Body of pancreas (tissue), 4 donors: Measurements from ENCODE around the gene TEAD1. TPM values are rescaled to one million over a fixed set of nuclear protein-coding genes. Genes with fewer than 3 reads are reported as not detected.

Experiments used
- ATAC-seq: fragments of 150-250 bp; one replicate; pipeline ENCODE4 v1.9.1; 2016
- DNase-seq, 4 donors: peaks; one replicate each; pipeline ENCODE4 v3.0.0-alpha.2; 2019
- H3K27ac ChIP-seq, 4 donors: fragments of 200-600 bp; sonication (generic); 1 replicate in 3 of 4; 2 replicates in 1 of 4; pipeline versions ENCODE4 v1.5.1 to v1.6.1; 2016 to 2019; ENCODE audit warnings: mild to moderate bottlenecking in 1 of 4, mixed read lengths in 1 of 4, moderate library complexity in 1 of 4
- H3K27me3 ChIP-seq, 2 donors: fragments of 200-600 bp; sonication (generic); one replicate each; pipeline ENCODE4 v1.6.0; 2016; ENCODE audit warnings: mild to moderate bottlenecking in 1 of 2
- H3K36me3 ChIP-seq, 2 donors: fragments of 200-600 bp; sonication (generic); replicated peaks in 1 of 2; 2 replicates each; pipeline ENCODE4 v1.5.1; 2016; ENCODE audit warnings: low read depth in 2 of 2; ENCODE audit not compliant: insufficient read depth in 1 of 2
- H3K4me1 ChIP-seq: fragments of 200-600 bp; sonication (generic); one replicate; pipeline ENCODE4 v1.6.0; 2016
- H3K4me3 ChIP-seq, 2 donors: fragments of 200-600 bp; sonication (generic); 1 replicate in 1 of 2; 2 replicates in 1 of 2; pipeline ENCODE4 v1.5.1; 2016 to 2019
- H3K9me3 ChIP-seq, 3 donors: fragments of 200-600 bp; sonication (generic); 1 replicate in 2 of 3; 2 replicates in 1 of 3; pipeline ENCODE4 v1.5.1; 2016
- POLR2A ChIP-seq, 3 donors: fragments of 450-650 bp; IDR thresholded peaks; one replicate each; pipeline ENCODE4 v1.6.1; 2016; ENCODE audit warnings: antibody characterized with exemption in 3 of 3, mild to moderate bottlenecking in 2 of 3
- WGBS, 2 donors: methylation state at CpG; one replicate each; pipeline ENCODE4 v1.1.5; 2017; 5-methylcytosine and 5-hydroxymethylcytosine counted together
- intact Hi-C: fragments of 100-400 bp; cut with DNase I; formaldehyde crosslinking; loops from one replicate; pipeline ENCODE4 v1.15.1; 2023
- total RNA-seq, 2 donors: library from RNA; depleted of rRNA; stranded (reverse); fragments of >200 nt; gene quantifications; one replicate each; pipeline ENCODE4 v1.1.0, GENCODE V29; 2016
- TF ChIP-seq, protein P1 (sequence below), 7 experiments: fragments of 450-650 bp in 4 of 7; fragments of 200-600 bp in 3 of 7; sonication (generic) in 3 of 7; IDR thresholded peaks; one replicate each; pipeline ENCODE4 v1.5.1; 2016 to 2019; ENCODE audit warnings: antibody characterized with exemption in 7 of 7

TEAD1 gene
- total RNA-seq, 2 donors from 2014 or later = 36.9 to 55.0 TPM

DNA sequence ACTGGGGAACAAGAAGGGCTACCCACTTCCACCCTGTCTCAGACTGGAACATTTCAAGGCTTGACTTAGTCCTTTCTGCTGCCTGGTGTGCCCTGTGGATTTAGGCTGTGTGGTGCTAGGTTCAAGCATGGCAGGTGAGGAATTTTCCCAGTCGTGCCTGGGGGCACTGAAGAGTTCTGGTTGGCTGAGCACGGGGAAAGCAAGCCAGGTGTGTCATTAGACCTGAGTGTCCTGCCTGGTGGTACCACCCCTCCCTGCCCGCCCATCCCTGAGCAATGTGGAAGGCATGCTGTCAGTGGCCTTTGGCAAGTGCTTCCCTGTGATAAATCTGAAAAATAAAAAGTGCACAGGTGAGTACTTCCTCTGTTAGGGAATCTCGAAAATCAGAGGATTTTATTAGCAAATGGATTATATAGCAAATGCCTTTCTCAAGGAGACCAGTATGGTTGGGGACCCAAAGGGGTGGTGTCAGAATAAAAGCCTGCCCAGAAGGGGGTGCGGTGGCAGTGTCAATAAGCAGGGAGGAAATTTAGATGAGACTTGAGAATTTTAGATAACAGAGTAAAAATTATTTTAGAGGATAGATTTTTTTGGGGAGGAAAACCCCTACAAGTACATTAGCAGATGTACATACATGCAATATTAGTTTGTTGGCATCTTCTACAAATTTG, 22.8 kb downstream of the TEAD1 start:
- TF ChIP-seq, protein P1, sequence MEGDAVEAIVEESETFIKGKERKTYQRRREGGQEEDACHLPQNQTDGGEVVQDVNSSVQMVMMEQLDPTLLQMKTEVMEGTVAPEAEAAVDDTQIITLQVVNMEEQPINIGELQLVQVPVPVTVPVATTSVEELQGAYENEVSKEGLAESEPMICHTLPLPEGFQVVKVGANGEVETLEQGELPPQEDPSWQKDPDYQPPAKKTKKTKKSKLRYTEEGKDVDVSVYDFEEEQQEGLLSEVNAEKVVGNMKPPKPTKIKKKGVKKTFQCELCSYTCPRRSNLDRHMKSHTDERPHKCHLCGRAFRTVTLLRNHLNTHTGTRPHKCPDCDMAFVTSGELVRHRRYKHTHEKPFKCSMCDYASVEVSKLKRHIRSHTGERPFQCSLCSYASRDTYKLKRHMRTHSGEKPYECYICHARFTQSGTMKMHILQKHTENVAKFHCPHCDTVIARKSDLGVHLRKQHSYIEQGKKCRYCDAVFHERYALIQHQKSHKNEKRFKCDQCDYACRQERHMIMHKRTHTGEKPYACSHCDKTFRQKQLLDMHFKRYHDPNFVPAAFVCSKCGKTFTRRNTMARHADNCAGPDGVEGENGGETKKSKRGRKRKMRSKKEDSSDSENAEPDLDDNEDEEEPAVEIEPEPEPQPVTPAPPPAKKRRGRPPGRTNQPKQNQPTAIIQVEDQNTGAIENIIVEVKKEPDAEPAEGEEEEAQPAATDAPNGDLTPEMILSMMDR (IDR thresholded peaks at IDR 0.05) = no peak
- Histone ChIP-seq H3K4me1 (peaks cover 55% of the 10 kb centered on the region), H3K4me3 (no peak overlapping the region), H3K9me3 (no peaks in the 10 kb centered on the region), H3K27ac (peak overlapping the region in 2 of 4 donors; percentile 19 to 26), H3K27me3 (no peaks in the 10 kb centered on the region), H3K36me3 (no peaks in the 10 kb centered on the region)
- intact Hi-C loops = no loop called here
- DNase-seq (no peak), ATAC-seq (no peak)
- WGBS, 2 donors = 63 to 79% methylated on average over 4 to 5 of the region's 5 CpGs

DNA sequence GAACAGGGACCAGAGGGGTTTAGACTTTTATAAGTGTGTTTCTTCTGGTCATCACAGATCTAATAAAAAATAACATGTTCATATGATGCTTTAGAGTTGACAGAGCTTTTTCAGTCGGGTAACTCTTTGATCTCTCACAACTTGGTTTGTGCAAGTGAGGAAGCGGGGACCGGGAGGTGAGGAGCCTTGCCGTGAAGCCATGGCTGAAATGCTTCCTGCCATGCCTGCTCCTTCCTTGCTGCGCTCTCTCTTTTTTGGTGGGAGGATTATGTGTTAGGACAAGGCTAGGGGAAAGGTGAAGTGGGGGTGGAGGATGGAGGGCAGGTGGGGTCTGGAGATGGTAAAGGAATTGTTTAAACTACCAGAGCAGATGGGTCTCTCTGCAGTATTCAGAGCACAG, 23.8 kb downstream of the TEAD1 start:
- H3K4me1 ChIP-seq = peaks cover 45% of the 10 kb centered on the region
- H3K36me3 ChIP-seq = no peaks in the 10 kb centered on the region
- 75 to 83% methylated on average over 5 of the region's 5 CpGs for WGBS, 2 donors
- DNase-seq (no peak), ATAC-seq (no peak)
- intact Hi-C loops = no loop called here
- no peak overlapping the region for H3K27ac ChIP-seq
- no peaks in the 10 kb centered on the region for H3K9me3 ChIP-seq
- no peak overlapping the region for H3K4me3 ChIP-seq
- no peak for TF ChIP-seq POLR2A (IDR thresholded peaks at IDR 0.05)
- TF ChIP-seq, protein P1 (IDR thresholded peaks at IDR 0.05) = no peak
- H3K27me3 ChIP-seq = no peaks in the 10 kb centered on the region

DNA sequence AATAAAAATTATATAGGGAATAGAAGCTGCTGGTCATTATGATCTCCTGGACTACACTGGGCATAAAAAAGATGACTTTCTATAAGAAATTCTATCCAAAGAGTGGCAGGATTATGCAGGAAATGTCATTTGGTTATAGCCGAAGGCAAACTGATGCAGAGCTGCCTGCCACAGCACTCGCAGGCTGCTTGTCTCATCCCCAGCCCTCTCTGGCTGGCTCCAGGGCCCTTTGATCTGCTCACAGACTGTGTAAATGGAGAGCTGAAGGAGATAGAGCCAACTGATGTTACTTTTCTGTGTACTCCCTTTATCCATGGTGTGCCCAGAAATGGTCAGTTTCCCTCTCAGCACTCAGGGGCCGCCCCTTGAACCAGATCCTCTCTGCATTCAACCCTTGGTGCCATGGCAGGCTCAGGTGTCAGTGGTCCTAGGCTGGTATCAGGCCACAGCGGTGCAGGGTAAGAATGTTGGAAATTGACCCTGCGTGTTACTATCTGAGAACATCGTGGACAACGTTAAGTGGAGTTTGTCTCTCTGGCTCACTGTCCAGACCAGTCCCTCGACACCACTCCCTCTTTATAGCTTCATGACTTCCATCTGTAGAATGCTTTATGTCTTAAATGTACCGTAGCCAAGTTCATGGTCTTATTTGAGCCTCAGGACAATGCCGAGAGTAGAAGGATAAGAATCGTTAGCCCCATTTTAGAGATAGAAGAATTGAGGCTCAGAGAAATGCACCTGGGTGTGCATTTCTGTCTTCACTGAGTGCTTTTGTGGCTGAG, 27.8 kb downstream of the TEAD1 start:
- no peak for DNase-seq
- no peak for ATAC-seq
- WGBS, 2 donors = 86 to 91% methylated on average over 11 of the region's 11 CpGs
- Histone ChIP-seq H3K4me1 (peaks cover 20% of the 10 kb centered on the region), H3K27ac (no peak overlapping the region), H3K27me3 (no peaks in the 10 kb centered on the region), H3K36me3 (no peaks in the 10 kb centered on the region), H3K9me3 (no peaks in the 10 kb centered on the region), H3K4me3 (no peak overlapping the region)
- TF ChIP-seq, protein P1 (IDR thresholded peaks at IDR 0.05) = no peak
- TF ChIP-seq POLR2A (IDR thresholded peaks at IDR 0.05) = no peak
- intact Hi-C loops = no loop called here

DNA sequence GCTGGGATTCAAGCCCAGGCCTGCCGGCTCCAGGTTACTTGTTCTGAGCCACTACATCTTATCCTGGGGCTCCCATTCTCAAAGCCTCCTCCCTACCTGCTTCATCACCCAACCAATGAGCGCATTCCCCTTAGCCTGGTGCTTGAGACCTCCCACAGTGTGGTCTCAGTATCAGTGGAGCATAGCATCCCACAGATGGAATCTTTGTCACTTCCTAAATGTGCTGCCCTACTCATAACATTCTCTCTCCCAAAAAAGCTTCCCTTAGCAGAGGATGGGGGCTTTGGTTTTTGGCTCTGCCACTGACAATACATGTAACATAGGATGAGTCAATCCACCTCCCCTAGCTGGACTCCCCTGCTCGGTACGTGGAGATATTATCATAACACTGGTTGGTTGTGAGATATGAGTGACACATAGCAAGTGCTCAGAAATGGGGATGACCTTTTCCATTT, 28.8 kb downstream of the TEAD1 start:
- Histone ChIP-seq H3K27me3 (no peaks in the 10 kb centered on the region), H3K9me3 (no peaks in the 10 kb centered on the region), H3K36me3 (no peaks in the 10 kb centered on the region), H3K27ac (no peak overlapping the region), H3K4me1 (peaks cover 30% of the 10 kb centered on the region), H3K4me3 (no peak overlapping the region)
- no peak for ATAC-seq
- 89 to 95% methylated on average over 4 of the region's 4 CpGs for WGBS, 2 donors
- intact Hi-C loops = no loop called here
- no peak for TF ChIP-seq POLR2A (IDR thresholded peaks at IDR 0.05)
- TF ChIP-seq, protein P1 (IDR thresholded peaks at IDR 0.05) = no peak
- no peak for DNase-seq
